BE2C (cell line): ENCODE results near the gene HSD17B2.

ENCODE experiments used
- DNase-seq: peaks from one replicate; pipeline ENCODE4 v3.0.0-alpha.2; 2020
- H3K27me3 ChIP-seq: fragments of 250-450 bp; sonication (Bioruptor Pico); 2 replicates; pipeline ENCODE4 v1.5.1; 2020; ENCODE audit warnings: mild to moderate bottlenecking
- H3K36me3 ChIP-seq: fragments of 250-450 bp; sonication (Bioruptor Pico); 2 replicates; pipeline ENCODE4 v1.5.1; 2020; ENCODE audit warnings: mild to moderate bottlenecking
- H3K4me1 ChIP-seq: fragments of 250-450 bp; sonication (Bioruptor Pico); 2 replicates; pipeline ENCODE4 v1.5.1; 2020
- H3K4me3 ChIP-seq: 2 replicates; pipeline ENCODE4 v1.5.1; 2011; ENCODE audit warnings: low read depth, low read length
- H3K9me3 ChIP-seq: fragments of 250-450 bp; sonication (Bioruptor Pico); 2 replicates; pipeline ENCODE4 v1.5.1; 2020
- CTCF ChIP-seq: IDR thresholded peaks from 2 replicates; pipeline ENCODE4 v1.5.1; 2012; ENCODE audit warnings: mild to moderate bottlenecking, low read depth, low read length

HSD17B2 gene

GRCh38 chr16:82016964-82017363 lies 18.1 kb upstream of the HSD17B2 start:
- Histone ChIP-seq H3K9me3 (no peaks in the 10 kb centered on the region), H3K36me3 (no peaks in the 10 kb centered on the region), H3K4me1 (no peaks in the 10 kb centered on the region), H3K27me3 (no peaks in the 10 kb centered on the region), H3K4me3 (no peak overlapping the region)
- no peak for DNase-seq
- TF ChIP-seq CTCF: no peak

GRCh38 chr16:82017911-82018568 lies 17.0 kb upstream of the HSD17B2 start:
- no peaks in the 10 kb centered on the region for H3K9me3 ChIP-seq
- no peaks in the 10 kb centered on the region for H3K4me1 ChIP-seq
- H3K36me3 ChIP-seq: no peaks in the 10 kb centered on the region
- no peak for DNase-seq
- no peaks in the 10 kb centered on the region for H3K27me3 ChIP-seq
- no peak for TF ChIP-seq CTCF
- H3K4me3 ChIP-seq: no peak overlapping the region

- Histone ChIP-seq H3K9me3 (no peaks in the 10 kb centered on the region), H3K4me3 (no peak overlapping the region), H3K36me3 (no peaks in the 10 kb centered on the region), H3K4me1 (no peaks in the 10 kb centered on the region), H3K27me3 (no peaks in the 10 kb centered on the region)
- no peak for TF ChIP-seq CTCF
- no peak for DNase-seq
These were observed 15.5 kb upstream of the HSD17B2 start for GRCh38 chr16:82019535-82019934.

- no peaks in the 10 kb centered on the region for H3K9me3 ChIP-seq
- no peaks in the 10 kb centered on the region for H3K4me1 ChIP-seq
- no peak for DNase-seq
- TF ChIP-seq CTCF: no peak
- no peak overlapping the region for H3K4me3 ChIP-seq
- H3K36me3 ChIP-seq: no peaks in the 10 kb centered on the region
- no peaks in the 10 kb centered on the region for H3K27me3 ChIP-seq
These were observed 15.0 kb upstream of the HSD17B2 start for GRCh38 chr16:82020051-82020450.

DNA sequence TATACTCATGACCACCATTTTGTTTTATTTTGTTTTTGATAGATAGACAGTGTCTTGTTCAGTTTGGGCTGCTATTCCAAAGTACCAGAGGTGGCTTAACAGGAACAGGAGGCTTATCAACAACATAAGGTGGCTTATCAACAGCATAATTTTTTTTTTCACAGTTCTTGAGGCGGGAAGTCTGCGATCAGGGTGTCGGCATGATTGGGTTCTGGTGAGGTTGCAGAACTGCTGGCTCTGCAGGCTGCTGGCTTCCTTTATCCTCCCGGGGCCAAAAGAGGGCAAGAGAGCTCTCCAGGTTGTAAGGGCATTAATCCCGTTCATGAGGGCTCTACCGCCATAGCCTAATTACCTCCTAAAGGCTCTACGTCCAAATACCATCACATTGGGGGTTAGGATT lies 11.8 kb upstream of the HSD17B2 start:
- H3K4me3 ChIP-seq: no peak overlapping the region
- no peaks in the 10 kb centered on the region for H3K27me3 ChIP-seq
- H3K36me3 ChIP-seq: no peaks in the 10 kb centered on the region
- H3K9me3 ChIP-seq: no peaks in the 10 kb centered on the region
- TF ChIP-seq CTCF: no peak
- no peak for DNase-seq
- H3K4me1 ChIP-seq: no peaks in the 10 kb centered on the region

DNA sequence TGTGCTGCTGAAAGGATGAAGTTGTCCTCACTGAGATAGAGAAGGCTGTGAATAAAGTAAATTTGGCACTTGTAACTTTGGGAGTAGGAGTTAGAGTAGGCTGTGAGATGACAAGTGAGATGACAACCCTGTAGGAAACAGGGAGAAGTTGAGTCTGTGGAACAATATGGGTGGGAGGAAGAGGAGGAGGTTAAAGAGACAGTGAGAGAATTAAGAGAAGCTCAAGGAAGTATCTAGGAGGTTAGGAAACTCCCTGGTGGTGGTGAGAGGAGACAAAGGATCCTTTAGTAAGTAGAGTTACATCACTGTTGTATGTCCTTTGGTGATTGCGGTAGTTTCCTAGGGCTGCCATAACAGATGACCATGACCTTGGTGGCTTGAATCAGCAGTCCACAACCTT lies 10.7 kb upstream of the HSD17B2 start:
- TF ChIP-seq CTCF: no peak

More for the DNA sequence above, 10.7 kb upstream of the HSD17B2 start:
- DNase-seq: no peak
- H3K36me3 ChIP-seq: no peaks in the 10 kb centered on the region
- no peak overlapping the region for H3K4me3 ChIP-seq
- no peaks in the 10 kb centered on the region for H3K9me3 ChIP-seq
- no peaks in the 10 kb centered on the region for H3K4me1 ChIP-seq
- H3K27me3 ChIP-seq: no peaks in the 10 kb centered on the region
